H1 (cell line): ENCODE measurements around the gene BTK. TPM values are rescaled to one million over a fixed set of nuclear protein-coding genes. Genes with fewer than 3 reads are reported as not detected.

ENCODE experiments used
- CTCF ChIA-PET: fragments of 300-600 bp; sonication (Branson Sonifier 250); formaldehyde crosslinking; loops from one replicate; lab custom pipeline; 2021; ENCODE audit not compliant: partially characterized antibody; lab: Charles Lee
- POLR2A ChIA-PET: fragments of 300-600 bp; sonication (Branson Sonifier 250); formaldehyde crosslinking; loops from one replicate; lab custom pipeline; 2021; ENCODE audit warnings: inconsistent platforms; ENCODE audit not compliant: partially characterized antibody; lab: Charles Lee
- DNase-seq, 2 experiments: peaks; one replicate each; pipeline versions ENCODE4 v3.0.0 to v3.0.0-alpha.2; 2010 to 2022; ENCODE audit warnings: low spot score in 2 of 2, low read depth in 1 of 2, mixed read lengths in 1 of 2
- FAIRE-seq: peaks from 2 replicates; lab custom pipeline; 2011; peaks lifted over from hg19 to GRCh38; lab: Jason Lieb, UNC
- H2AFZ ChIP-seq: 2 replicates; pipeline ENCODE4 v1.8.1; 2012; ENCODE audit warnings: low read length, inconsistent platforms
- H2AK5ac ChIP-seq: 2 replicates; pipeline ENCODE4 v1.6.1; 2013; ENCODE audit warnings: low read depth, low read length
- H2BK120ac ChIP-seq: replicated peaks from 2 replicates; pipeline ENCODE3; 2013; ENCODE audit warnings: low read depth, low read length, inconsistent platforms
- H2BK12ac ChIP-seq: 2 replicates; pipeline ENCODE4 v1.6.1; 2013; ENCODE audit warnings: low read depth, low read length
- H2BK15ac ChIP-seq: 2 replicates; pipeline ENCODE4 v1.6.1; 2013; ENCODE audit warnings: low read length
- H2BK20ac ChIP-seq: 2 replicates; pipeline ENCODE4 v1.6.1; 2013; ENCODE audit warnings: low read length
- H2BK5ac ChIP-seq: 2 replicates; pipeline ENCODE4 v1.6.1; 2013; ENCODE audit warnings: low read depth, low read length
- H3K14ac ChIP-seq: 2 replicates; pipeline ENCODE4 v1.6.1; 2013; ENCODE audit warnings: inconsistent platforms; ENCODE audit not compliant: insufficient read length
- H3K18ac ChIP-seq: 2 replicates; pipeline ENCODE4 v1.6.1; 2013; ENCODE audit warnings: low read length; ENCODE audit errors: extremely low read depth
- H3K23ac ChIP-seq: 2 replicates; pipeline ENCODE4 v1.6.1; 2013; ENCODE audit warnings: inconsistent platforms; ENCODE audit not compliant: insufficient read length
- H3K23me2 ChIP-seq: 2 replicates; pipeline ENCODE4 v1.6.1; 2013; ENCODE audit warnings: low read depth, low read length
- H3K27ac ChIP-seq: 2 replicates; pipeline ENCODE4 v1.6.1; 2011; ENCODE audit warnings: low read depth, low read length, inconsistent platforms
- H3K27me3 ChIP-seq, 4 experiments: replicated peaks in 1 of 4; 1 replicate in 1 of 4; 2 replicates in 3 of 4; pipeline versions ENCODE4 v1.6.1 to v1.8.1; 2011 to 2013; ENCODE audit warnings: low read length in 3 of 4, mild to moderate bottlenecking in 3 of 4, inconsistent platforms in 2 of 4, mixed read lengths in 2 of 4, moderate library complexity in 1 of 4; ENCODE audit not compliant: control insufficient read depth in 3 of 4, insufficient read depth in 3 of 4; ENCODE audit errors: extremely low read depth in 1 of 4
- H3K36me3 ChIP-seq, 4 experiments: 2 replicates each; pipeline versions ENCODE4 v1.6.1 to v1.8.1; 2011 to 2013; ENCODE audit warnings: mild to moderate bottlenecking in 4 of 4, low read length in 3 of 4, moderate library complexity in 2 of 4, control low read depth in 1 of 4, inconsistent platforms in 1 of 4; ENCODE audit not compliant: insufficient read depth in 4 of 4, control insufficient read depth in 2 of 4
- H3K4ac ChIP-seq: replicated peaks from 2 replicates; pipeline ENCODE3; 2013; ENCODE audit warnings: low read length, low read depth, mixed read lengths, inconsistent platforms; ENCODE audit not compliant: insufficient read length
- H3K4me1 ChIP-seq, 4 experiments: replicated peaks in 1 of 4; 1 replicate in 1 of 4; 2 replicates in 3 of 4; pipeline versions ENCODE4 v1.6.1 to v1.8.1; 2011 to 2013; ENCODE audit warnings: low read length in 3 of 4, inconsistent platforms in 2 of 4, mixed read lengths in 1 of 4; ENCODE audit not compliant: insufficient read depth in 4 of 4, control insufficient read depth in 3 of 4
- H3K4me2 ChIP-seq, 2 experiments: 2 replicates each; pipeline versions ENCODE4 v1.6.1 to v1.8.1; 2011 to 2013; ENCODE audit warnings: low read depth in 2 of 2, low read length in 2 of 2, control low read depth in 1 of 2, inconsistent platforms in 1 of 2, mild to moderate bottlenecking in 1 of 2; ENCODE audit not compliant: insufficient read depth in 1 of 2
- H3K4me3 ChIP-seq, 4 experiments: fragments of 200-600, 300-600 bp in 1 of 4; sonication (generic), shearing (Covaris generic), sonication (Bioruptor Twin) in 1 of 4; 2 replicates each; pipeline versions ENCODE4 v1.5.1 to v1.8.1; 2011 to 2016; ENCODE audit warnings: low read length in 4 of 4, low read depth in 3 of 4, control low read depth in 2 of 4, inconsistent platforms in 2 of 4, mild to moderate bottlenecking in 2 of 4, mixed read lengths in 1 of 4, moderate library complexity in 1 of 4; ENCODE audit not compliant: insufficient read depth in 2 of 4; ENCODE audit errors: extremely low read depth in 1 of 4
- H3K56ac ChIP-seq: replicated peaks from 2 replicates; pipeline ENCODE3; 2013; ENCODE audit warnings: low read depth, mild to moderate bottlenecking, mixed read lengths, low read length, inconsistent platforms; ENCODE audit not compliant: insufficient read length
- H3K79me1 ChIP-seq: 2 replicates; pipeline ENCODE4 v1.6.1; 2013; ENCODE audit warnings: low read depth, low read length, control low read depth
- H3K79me2 ChIP-seq, 2 experiments: 2 replicates each; pipeline versions ENCODE4 v1.6.1 to v1.8.1; 2012 to 2013; ENCODE audit warnings: low read length in 2 of 2, mild to moderate bottlenecking in 2 of 2, inconsistent platforms in 1 of 2; ENCODE audit not compliant: insufficient read depth in 2 of 2, control insufficient read depth in 1 of 2
- H3K9ac ChIP-seq, 4 experiments: replicated peaks in 1 of 4; 1 replicate in 1 of 4; 2 replicates in 3 of 4; pipeline versions ENCODE4 v1.6.1 to v1.8.1; 2011 to 2013; ENCODE audit warnings: low read depth in 3 of 4, low read length in 3 of 4, control low read depth in 2 of 4, mild to moderate bottlenecking in 2 of 4, moderate library complexity in 2 of 4, inconsistent platforms in 1 of 4; ENCODE audit errors: extremely low read depth in 1 of 4
- H3K9me3 ChIP-seq, 2 experiments: 2 replicates each; pipeline versions ENCODE4 v1.6.1 to v1.8.1; 2012 to 2013; ENCODE audit warnings: mild to moderate bottlenecking in 2 of 2, moderate library complexity in 2 of 2, control low read depth in 1 of 2, inconsistent platforms in 1 of 2, low read depth in 1 of 2, low read length in 1 of 2, mixed read lengths in 1 of 2; ENCODE audit not compliant: insufficient read depth in 2 of 2
- H4K20me1 ChIP-seq, 2 experiments: replicated peaks in 1 of 2; 2 replicates each; pipeline versions ENCODE3 to v1.8.1; 2011 to 2013; ENCODE audit warnings: inconsistent platforms in 2 of 2, low read length in 2 of 2, mild to moderate bottlenecking in 1 of 2; ENCODE audit not compliant: insufficient read depth in 2 of 2, control insufficient read depth in 1 of 2
- H4K5ac ChIP-seq: 2 replicates; pipeline ENCODE4 v1.6.1; 2013; ENCODE audit warnings: low read length, low read depth, mixed read lengths, inconsistent platforms; ENCODE audit not compliant: insufficient read length
- H4K8ac ChIP-seq: 2 replicates; pipeline ENCODE4 v1.8.0; 2013; ENCODE audit warnings: mild to moderate bottlenecking, moderate library complexity, low read length, inconsistent platforms; ENCODE audit not compliant: insufficient read depth; ENCODE audit errors: extremely low read depth
- H4K91ac ChIP-seq: replicated peaks from 2 replicates; pipeline ENCODE3; 2013; ENCODE audit warnings: low read length, mixed read lengths, inconsistent platforms; ENCODE audit not compliant: insufficient read length
- BACH1 ChIP-seq: IDR thresholded peaks from 2 replicates; pipeline ENCODE4 v1.6.1; 2012; ENCODE audit warnings: low read length, improper control_type of control experiment
- CBX8 ChIP-seq: fragments of 300-800, 300-1000 bp; sonication (generic); IDR thresholded peaks from 2 replicates; pipeline ENCODE4 v1.7.1; 2016; ENCODE audit warnings: low read depth, low read length, borderline replicate concordance
- CREB1 ChIP-seq: IDR thresholded peaks from 2 replicates; pipeline ENCODE4 v1.6.1; 2012; ENCODE audit warnings: inconsistent platforms
- E2F6 ChIP-seq: IDR thresholded peaks from 2 replicates; pipeline ENCODE4 v1.6.1; 2012; ENCODE audit warnings: inconsistent platforms
- HDAC6 ChIP-seq: IDR thresholded peaks from one replicate; pipeline ENCODE4 v1.7.1; 2012; ENCODE audit warnings: low read depth, mild to moderate bottlenecking, inconsistent platforms, low read length, moderate library complexity
- KDM1A ChIP-seq: fragments of 200-600, 300-600 bp; sonication (generic); IDR thresholded peaks from 2 replicates; pipeline ENCODE4 v1.7.1; 2016; ENCODE audit warnings: mild to moderate bottlenecking, low read length, borderline replicate concordance
- KDM4A ChIP-seq: IDR thresholded peaks from one replicate; pipeline ENCODE4 v1.7.1; 2012; ENCODE audit warnings: low read depth, mild to moderate bottlenecking, moderate library complexity, low read length, inconsistent platforms; ENCODE audit not compliant: severe bottlenecking
- NRF1 ChIP-seq: IDR thresholded peaks from 2 replicates; pipeline ENCODE4 v1.6.1; 2011; ENCODE audit warnings: mild to moderate bottlenecking, low read depth, low read length, improper control_type of control experiment
- POLR2A ChIP-seq, 2 experiments: IDR thresholded peaks; 1 replicate in 1 of 2; 2 replicates in 1 of 2; pipeline ENCODE4 v1.6.1; 2011; ENCODE audit warnings: low read depth in 2 of 2, low read length in 2 of 2, mild to moderate bottlenecking in 2 of 2; ENCODE audit errors: control extremely low read depth in 1 of 2
- RBBP5 ChIP-seq: IDR thresholded peaks from 2 replicates; pipeline ENCODE4 v1.7.1; 2012; ENCODE audit warnings: low read depth, mild to moderate bottlenecking, inconsistent platforms, low read length, moderate library complexity, borderline replicate concordance
- RNF2 ChIP-seq: fragments of 200-900, 300-1000 bp; sonication (generic); IDR thresholded peaks from 2 replicates; pipeline ENCODE4 v1.7.1; 2016; ENCODE audit warnings: borderline replicate concordance, low read depth, mild to moderate bottlenecking, antibody characterized with exemption, low read length; ENCODE audit not compliant: poor library complexity, severe bottlenecking; ENCODE audit errors: missing control alignments
- SAP30 ChIP-seq: fragments of 300-600 bp; sonication (generic); IDR thresholded peaks from 2 replicates; pipeline ENCODE4 v1.7.1; 2012; ENCODE audit warnings: low read length, moderate library complexity, mild to moderate bottlenecking, inconsistent platforms; ENCODE audit not compliant: insufficient read depth, insufficient replicate concordance
- SP2 ChIP-seq: IDR thresholded peaks from 2 replicates; pipeline ENCODE4 v1.6.1; 2012; ENCODE audit warnings: mild to moderate bottlenecking, low read length, inconsistent platforms
- TAF7 ChIP-seq: optimal IDR thresholded peaks from 2 replicates; pipeline ENCODE3; 2011; ENCODE audit warnings: low read depth, mild to moderate bottlenecking, inconsistent platforms, low read length, moderate library complexity, borderline replicate concordance
- TCF12 ChIP-seq: IDR thresholded peaks from 2 replicates; pipeline ENCODE4 v1.6.1; 2011; ENCODE audit warnings: low read depth, mild to moderate bottlenecking, low read length
- WGBS, 2 experiments: shearing (Covaris generic) in 1 of 2; methylation state at CpG; one replicate each; pipeline versions ENCODE4 v1.1.6 to v1.1.7; 2013 to 2015; ENCODE audit warnings: low lambda C conversion rate in 2 of 2, mixed read lengths in 2 of 2, inconsistent platforms in 1 of 2, low coverage in 1 of 2, missing lambda C conversion rate in 1 of 2; ENCODE audit not compliant: insufficient replicate concordance in 2 of 2, insufficient coverage in 1 of 2, insufficient read length in 1 of 2; ENCODE audit errors: extremely low coverage in 1 of 2, missing lambda C conversion rate in 1 of 2; 5-methylcytosine and 5-hydroxymethylcytosine counted together
- polyA plus RNA-seq, 7 experiments: library from polyadenylated mRNA; depleted of rRNA in 3 of 7; stranded (reverse) in 5 of 7; unstranded in 2 of 7; fragments of >200 nt in 5 of 7; fragments of 200-250 nt in 2 of 7; gene quantifications; 1 replicate in 5 of 7; 2 replicates in 1 of 7; 4 replicates in 1 of 7; pipeline versions ENCODE4 v1.2.1 to v1.2.3, GENCODE V29; 2011 to 2013; ENCODE audit warnings: missing spikeins in 2 of 7, mixed read lengths in 2 of 7
- total RNA-seq: library from RNA; stranded (reverse); fragmentation: NEBNext Ultra II Directional; extraction: Animal tissue kit (Norgen Biotek cat#: 25700); gene quantifications from 2 replicates; pipeline ENCODE4 v1.2.1, GENCODE V29; 2021

Gene BTK
- total and polyA plus RNA-seq, 2 of the 8 experiments (the other 6 are each of a cell fraction or from before 2014, with no cell fraction given) = 0.06 to 0.20 TPM

- no peaks in the 10 kb centered on the region for H3K9me3 ChIP-seq
- CTCF ChIA-PET = no interaction called here
- FAIRE-seq = no peak
Measured at GRCh38 chrX:101362116-101362515, 23.9 kb downstream of the BTK start.

More at GRCh38 chrX:101362116-101362515, 23.9 kb downstream of the BTK start:
- Histone ChIP-seq H3K79me1 (no peaks in the 10 kb centered on the region), H3K56ac (no peak overlapping the region), H3K79me2 (no peaks in the 10 kb centered on the region), H2AK5ac (no peak overlapping the region), H3K4me2 (no peak overlapping the region), H3K4ac (no peak overlapping the region), H3K36me3 (no peaks in the 10 kb centered on the region), H3K23me2 (no peaks in the 10 kb centered on the region), H2BK15ac (no peak overlapping the region), H3K23ac (no peak overlapping the region), H2BK5ac (no peak overlapping the region), H3K4me3 (no peak overlapping the region), H4K8ac (no peak overlapping the region), H4K20me1 (no peaks in the 10 kb centered on the region)
- TF ChIP-seq KDM1A (no peak), HDAC6 (no peak), RNF2 (no peak), CBX8 (no peak), E2F6 (no peak), TAF7 (no peak), CREB1 (no peak), SP2 (no peak), TCF12 (no peak), RBBP5 (no peak), NRF1 (no peak), SAP30 (no peak), KDM4A (no peak), POLR2A (IDR thresholded peaks at IDR 0.05; ENCODE audit: control extremely low read depth in 1 of 2, low read depth in 2 of 2, low read length in 2 of 2) (no peak), BACH1 (no peak)
- TF ChIP-seq, all 59 proteins: peak for 0
- DNase-seq = no peak
- Histone ChIP-seq H3K9ac (no peak overlapping the region), H3K27me3 (no peaks in the 10 kb centered on the region), H4K91ac (no peak overlapping the region), H3K27ac (no peak overlapping the region), H3K18ac (no peak overlapping the region), H4K5ac (no peak overlapping the region), H2BK12ac (no peak overlapping the region), H2AFZ (no peak overlapping the region), H3K14ac (no peak overlapping the region), H3K4me1 (no peaks in the 10 kb centered on the region), H2BK20ac (no peak overlapping the region), H2BK120ac (no peak overlapping the region)
- POLR2A ChIA-PET = no interaction called here
- 79% methylated on average over 3 of the region's 3 CpGs; no CpG with 5 or more reads in 1 of the 2 experiments for WGBS, 2 experiments
